ENCODE measurements around the gene DNAJB4. TPM values are rescaled to one million over a fixed set of nuclear protein-coding genes. Genes with fewer than 3 reads are reported as not detected.

DNAJB4 gene
- total and polyA plus RNA-seq, 2 of the 8 experiments (the other 6 are each of a cell fraction or from before 2014, with no cell fraction given) = 6.6 to 21.8 TPM

DNA sequence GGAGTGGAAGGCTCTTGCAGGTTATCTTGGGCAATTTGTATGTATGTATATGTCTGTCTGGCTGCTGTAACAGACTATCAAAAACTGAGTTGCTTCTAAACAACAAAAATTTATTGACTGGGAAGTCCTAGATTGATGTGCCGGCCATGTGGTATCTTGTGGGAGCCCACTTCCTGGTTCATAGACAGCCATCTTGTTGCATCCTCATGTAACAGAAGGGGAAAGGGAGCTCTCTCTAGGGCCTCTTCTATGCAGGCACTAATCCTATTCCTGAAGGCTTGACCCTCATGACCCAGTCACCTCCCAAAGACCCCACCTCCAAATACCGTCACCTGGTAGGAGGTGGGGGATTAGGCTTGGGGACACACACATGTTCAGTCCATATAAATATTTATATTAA, 50.2 kb downstream of the DNAJB4 start:
- H2AFZ ChIP-seq (ENCODE audit: low read length) = no peak overlapping the region

More for the DNA sequence above, 50.2 kb downstream of the DNAJB4 start:
- Histone ChIP-seq H4K91ac (replicated peaks; ENCODE audit: insufficient read length, low read length) (no peak overlapping the region), H2BK5ac (ENCODE audit: low read depth, low read length) (no peak overlapping the region), H2BK15ac (ENCODE audit: low read length) (no peak overlapping the region), H3K4me1 (replicated peaks in 1 of 4; ENCODE audit: control insufficient read depth in 3 of 4, insufficient read depth in 4 of 4, low read length in 3 of 4) (peaks cover 0 to 4% (median 0%) of the 10 kb centered on the region in 4 experiments; a peak in 1 of 7 replicates), H3K36me3 (ENCODE audit: control insufficient read depth in 2 of 4, insufficient read depth in 4 of 4, low read length in 3 of 4) (no peaks in the 10 kb centered on the region), H3K9ac (replicated peaks in 1 of 4; ENCODE audit: extremely low read depth in 1 of 4, low read depth in 3 of 4, low read length in 3 of 4) (no peak overlapping the region), H3K23me2 (ENCODE audit: low read depth, low read length) (no peaks in the 10 kb centered on the region), H4K8ac (ENCODE audit: extremely low read depth, insufficient read depth, low read length) (no peak overlapping the region), H3K18ac (ENCODE audit: extremely low read depth, low read length) (no peak overlapping the region), H2BK12ac (ENCODE audit: low read depth, low read length) (no peak overlapping the region), H4K20me1 (replicated peaks in 1 of 2; ENCODE audit: control insufficient read depth in 1 of 2, insufficient read depth in 2 of 2, low read length in 2 of 2) (no peaks in the 10 kb centered on the region), H3K27me3 (replicated peaks in 1 of 4; ENCODE audit: control insufficient read depth in 3 of 4, extremely low read depth in 1 of 4, insufficient read depth in 3 of 4, low read length in 3 of 4) (no peaks in the 10 kb centered on the region), H3K56ac (replicated peaks; ENCODE audit: insufficient read length, low read depth, low read length) (no peak overlapping the region), H3K4me3 (ENCODE audit: extremely low read depth in 1 of 4, insufficient read depth in 2 of 4, low read depth in 3 of 4, low read length in 4 of 4) (no peak overlapping the region), H2BK20ac (ENCODE audit: low read length) (no peak overlapping the region), H3K4ac (replicated peaks; ENCODE audit: insufficient read length, low read depth, low read length) (no peak overlapping the region), H4K5ac (ENCODE audit: insufficient read length, low read depth, low read length) (no peak overlapping the region), H3K79me1 (ENCODE audit: low read depth, low read length) (no peaks in the 10 kb centered on the region), H3K27ac (ENCODE audit: low read depth, low read length) (no peak overlapping the region), H3K23ac (ENCODE audit: insufficient read length) (no peak overlapping the region), H3K9me3 (ENCODE audit: insufficient read depth in 2 of 2, low read depth in 1 of 2, low read length in 1 of 2) (no peaks in the 10 kb centered on the region), H3K14ac (ENCODE audit: insufficient read length) (no peak overlapping the region), H2AK5ac (ENCODE audit: low read depth, low read length) (no peak overlapping the region), H2BK120ac (replicated peaks; ENCODE audit: low read depth, low read length) (no peak overlapping the region), H3K79me2 (ENCODE audit: control insufficient read depth in 1 of 2, insufficient read depth in 2 of 2, low read length in 2 of 2) (no peaks in the 10 kb centered on the region), H3K4me2 (ENCODE audit: insufficient read depth in 1 of 2, low read depth in 2 of 2, low read length in 2 of 2) (no peak overlapping the region)
- FAIRE-seq (no peak), DNase-seq (ENCODE audit: low read depth in 1 of 2, low spot score in 2 of 2) (no peak)
- ChIA-PET POLR2A (ENCODE audit: partially characterized antibody) (interaction anchor here (1.0 kb wide), 1 partner anchor 9 kb away, joined by 4 read pairs; the partner anchor contains the start of gene GIPC2), CTCF (ENCODE audit: partially characterized antibody) (interaction anchor here (1.4 kb wide), 1 partner anchor 9 kb away, joined by 4 read pairs; the partner anchor contains the start of gene GIPC2)
- WGBS, 2 experiments (ENCODE audit: extremely low coverage in 1 of 2, insufficient coverage in 1 of 2, insufficient read length in 1 of 2, insufficient replicate concordance in 2 of 2, low coverage in 1 of 2, low lambda C conversion rate in 2 of 2, missing lambda C conversion rate in 1 of 2) = 50% methylated on average over 2 of the region's 2 CpGs; no CpG with 5 or more reads in 1 of the 2 experiments
